ENCODE measurements around the gene TMEM45A.

DNA sequence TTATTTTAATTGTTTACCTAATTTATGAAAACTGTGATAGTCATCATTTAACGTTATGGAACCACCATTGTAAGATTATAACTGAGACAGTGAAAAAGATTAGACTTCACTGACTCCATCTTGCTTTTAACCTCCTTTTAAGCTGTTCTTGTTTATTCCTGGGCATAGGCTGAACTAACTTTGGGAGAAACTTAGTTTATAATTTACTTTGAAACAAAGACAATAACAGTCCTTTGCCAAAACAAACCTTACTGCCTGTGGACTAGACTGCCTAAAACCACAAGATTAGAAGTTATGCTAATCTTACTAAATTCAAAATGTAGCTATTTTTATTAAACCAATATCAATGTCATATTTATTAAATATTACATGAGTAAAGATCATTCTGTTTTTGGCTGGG, 44.3 kb upstream of the TMEM45A start:
- no peak for TF ChIP-seq POLR2AphosphoS5 (IDR thresholded peaks at IDR 0.05; ENCODE audit: insufficient read depth, low read depth, low read length)
- no peak for TF ChIP-seq POLR2A (IDR thresholded peaks at IDR 0.05; ENCODE audit: low read depth, low read length)
